Ovary (tissue), 9 donors: ENCODE data around the gene OSBPL2. TPM values are rescaled to one million over a fixed set of nuclear protein-coding genes. Genes with fewer than 3 reads are reported as not detected.

Experiments used
- DNase-seq, 5 donors: peaks; one replicate each; pipeline ENCODE4 v3.0.0-alpha.2; 2019 to 2020
- H3K27ac ChIP-seq, 2 donors: fragments of 200-600 bp; one replicate each; pipeline versions ENCODE4 v1.5.1 to v1.8.0; 2019 to 2022
- H3K27me3 ChIP-seq: fragments of 200-600 bp; one replicate; pipeline ENCODE4 v1.8.0; 2022
- H3K36me3 ChIP-seq: fragments of 200-600 bp; sonication (generic); one replicate; pipeline ENCODE4 v1.5.1; 2019
- H3K4me1 ChIP-seq: one replicate; pipeline ENCODE4 v1.8.1; 2013; ENCODE audit warnings: mild to moderate bottlenecking, moderate library complexity; ENCODE audit not compliant: insufficient read depth
- H3K4me3 ChIP-seq: fragments of 200-600 bp; sonication (generic); one replicate; pipeline ENCODE4 v1.5.1; 2017
- H3K9me3 ChIP-seq, 2 donors: fragments of 200-600 bp in 1 of 2; sonication (generic) in 1 of 2; one replicate each; pipeline versions ENCODE4 v1.5.1 to v1.8.1; 2013 to 2019; ENCODE audit warnings: mild to moderate bottlenecking in 1 of 2, moderate library complexity in 1 of 2
- EP300 ChIP-seq: sonication (generic); formaldehyde crosslinking; IDR thresholded peaks from one replicate; pipeline ENCODE4 v1.6.1; 2017; ENCODE audit warnings: antibody characterized with exemption
- POLR2A ChIP-seq: fragments of 450-650 bp; IDR thresholded peaks from one replicate; pipeline ENCODE4 v1.6.1; 2017; ENCODE audit warnings: antibody characterized with exemption, mild to moderate bottlenecking, moderate library complexity
- WGBS, 3 donors: extraction: QIAGEN DNeasy Blood & Tissue Kit in 1 of 3; methylation state at CpG; one replicate each; pipeline versions ENCODE4 v1.1.5 to v1.1.7; 2013 to 2017; 5-methylcytosine and 5-hydroxymethylcytosine counted together
- intact Hi-C, 4 donors: fragments of 100-400 bp; cut with DNase I; formaldehyde crosslinking; loops; one replicate each; pipeline versions ENCODE4 v1.11.0 to v1.15.1; 2022 to 2023
- polyA plus RNA-seq, 2 donors: library from polyadenylated mRNA; stranded (reverse); fragments of 200-250 nt in 1 of 2; fragments of 350-450 nt in 1 of 2; fragmentation: Illumina TruSeq in 1 of 2; extraction: RNeasy Lipid Tissue Mini Kit (QIAGEN cat#74804) in 1 of 2; gene quantifications; one replicate each; pipeline ENCODE4 v1.2.3, GENCODE V29; 2013 to 2014
- total RNA-seq, 7 donors: library from RNA; depleted of rRNA in 2 of 7; stranded (reverse); fragments of >200 nt in 2 of 7; fragmentation: NEBNext Ultra II Directional in 3 of 7; extraction: Animal tissue kit (Norgen Biotek cat#: 25700) in 3 of 7; gene quantifications; one replicate each; pipeline versions ENCODE4 v1.1.0 to v1.2.4, GENCODE V29; 2016 to 2023
- TF ChIP-seq, protein P1 (sequence below), 3 donors: fragments of 450-650 bp in 2 of 3; fragments of 200-600 bp in 1 of 3; IDR thresholded peaks; one replicate each; pipeline versions ENCODE4 v1.5.1 to v1.8.0; 2016 to 2022; ENCODE audit warnings: antibody characterized with exemption in 3 of 3, mild to moderate bottlenecking in 1 of 3
- donor health status: DM: no; HTN: no; CAD: no; lungs with moderate emphysema.
- donor health status: DM: no; HTN: no; CAD: no.
- donor health status: Bipolar disorder and iron deficiency.
- donor health status: DM: yes; HTN: yes; CAD: no.
- donor health status: DM: no; HTN: no; CAD: no.
- donor health status: DM: yes; HTN: yes; CAD: no.

The OSBPL2 gene
- total and polyA plus RNA-seq, 9 donors: 14.2 to 42.2 (median 34.4) TPM

DNA sequence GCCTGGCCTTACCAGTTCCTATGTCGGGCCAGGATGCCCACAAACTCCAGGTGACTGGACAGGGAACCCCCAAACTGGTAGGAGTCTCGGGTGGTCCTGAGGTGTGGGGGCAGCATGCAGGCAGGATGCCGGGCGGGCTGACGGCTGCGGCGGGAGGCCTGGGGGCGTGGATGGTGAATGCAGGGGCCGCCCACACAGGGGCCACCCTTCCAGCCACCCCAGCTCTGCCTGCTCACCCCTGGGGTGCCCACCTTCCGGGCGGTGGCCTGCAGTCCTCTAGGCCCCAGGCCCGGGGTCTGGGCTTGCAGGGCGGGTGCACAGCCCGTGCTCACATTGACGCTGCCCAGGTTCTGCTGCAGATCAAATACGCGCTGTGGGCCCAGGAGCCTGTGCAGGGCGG is 72.8 kb downstream of the OSBPL2 start:
- no peak overlapping the region for H3K4me3 ChIP-seq
- H3K27ac ChIP-seq: peak overlapping the region in 1 of 2 donors; percentile 77
- H3K36me3 ChIP-seq: no peaks in the 10 kb centered on the region
- intact Hi-C loops: loop anchor here in 1 of 4 donors (5.0 kb wide), 1 partner anchor 71 kb away; no protein-coding TSS in a partner anchor
- TF ChIP-seq EP300 (no peak), POLR2A (no peak)
- TF ChIP-seq, protein P1, sequence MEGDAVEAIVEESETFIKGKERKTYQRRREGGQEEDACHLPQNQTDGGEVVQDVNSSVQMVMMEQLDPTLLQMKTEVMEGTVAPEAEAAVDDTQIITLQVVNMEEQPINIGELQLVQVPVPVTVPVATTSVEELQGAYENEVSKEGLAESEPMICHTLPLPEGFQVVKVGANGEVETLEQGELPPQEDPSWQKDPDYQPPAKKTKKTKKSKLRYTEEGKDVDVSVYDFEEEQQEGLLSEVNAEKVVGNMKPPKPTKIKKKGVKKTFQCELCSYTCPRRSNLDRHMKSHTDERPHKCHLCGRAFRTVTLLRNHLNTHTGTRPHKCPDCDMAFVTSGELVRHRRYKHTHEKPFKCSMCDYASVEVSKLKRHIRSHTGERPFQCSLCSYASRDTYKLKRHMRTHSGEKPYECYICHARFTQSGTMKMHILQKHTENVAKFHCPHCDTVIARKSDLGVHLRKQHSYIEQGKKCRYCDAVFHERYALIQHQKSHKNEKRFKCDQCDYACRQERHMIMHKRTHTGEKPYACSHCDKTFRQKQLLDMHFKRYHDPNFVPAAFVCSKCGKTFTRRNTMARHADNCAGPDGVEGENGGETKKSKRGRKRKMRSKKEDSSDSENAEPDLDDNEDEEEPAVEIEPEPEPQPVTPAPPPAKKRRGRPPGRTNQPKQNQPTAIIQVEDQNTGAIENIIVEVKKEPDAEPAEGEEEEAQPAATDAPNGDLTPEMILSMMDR (IDR thresholded peaks at IDR 0.05): no peak
- no peaks in the 10 kb centered on the region for H3K4me1 ChIP-seq
- H3K27me3 ChIP-seq: no peaks in the 10 kb centered on the region
- 84 to 88% (median 85%) methylated on average over 18 of the region's 18 CpGs for WGBS, 3 donors
- H3K9me3 ChIP-seq: no peaks in the 10 kb centered on the region
- DNase-seq: no peak

DNA sequence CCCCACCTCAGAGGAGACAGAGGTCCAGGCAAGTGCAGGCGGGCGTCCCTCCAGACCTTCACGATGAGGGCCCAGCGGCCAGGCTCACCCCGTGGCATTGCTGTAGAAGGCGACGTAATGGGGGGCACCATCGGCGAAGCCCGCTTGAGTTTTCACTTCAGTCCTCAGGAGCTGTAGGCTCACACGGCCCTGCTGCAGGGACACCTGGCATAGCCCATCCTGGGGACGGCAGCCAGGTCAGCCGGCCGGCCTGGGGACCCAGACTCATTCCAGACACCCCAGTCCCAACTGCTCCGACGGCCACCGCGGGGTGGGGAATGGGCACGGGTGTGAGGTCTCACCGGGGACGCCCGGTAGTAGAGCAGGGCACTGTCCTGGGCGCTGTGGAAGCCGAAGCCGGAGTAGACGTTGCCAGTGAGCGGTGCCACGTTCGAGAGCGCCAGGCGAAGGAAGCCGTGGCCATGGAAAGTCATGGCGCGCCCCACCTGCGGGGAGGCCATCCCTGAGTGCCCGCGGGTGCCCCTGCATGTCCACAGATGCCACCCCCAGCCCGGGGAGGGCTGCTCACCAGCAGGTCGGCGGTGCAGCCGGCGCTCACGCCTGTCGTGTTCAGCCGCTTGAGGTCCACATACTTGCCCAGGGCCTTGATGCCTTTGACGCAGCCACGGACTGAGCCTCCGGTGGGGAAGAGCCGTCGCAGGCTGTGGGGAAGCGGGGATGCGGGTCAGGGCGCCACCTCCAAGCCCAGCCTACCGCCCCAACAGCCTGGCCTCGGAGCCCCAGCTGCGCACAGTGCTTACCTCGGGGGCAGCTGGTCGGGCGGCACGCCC is 73.7 kb downstream of the OSBPL2 start:
- TF ChIP-seq POLR2A: no peak
- no peak for TF ChIP-seq EP300
- TF ChIP-seq, protein P1 (IDR thresholded peaks at IDR 0.05): no peak
- Histone ChIP-seq H3K4me1 (peaks cover 1% of the 10 kb centered on the region), H3K4me3 (no peak overlapping the region), H3K27ac (no peak overlapping the region), H3K27me3 (no peaks in the 10 kb centered on the region), H3K36me3 (no peaks in the 10 kb centered on the region), H3K9me3 (no peaks in the 10 kb centered on the region)
- intact Hi-C loops: loop anchor here in 1 of 4 donors (5.0 kb wide), 1 partner anchor 70 kb away; no protein-coding TSS in a partner anchor
- no peak for DNase-seq
- WGBS, 3 donors: 92 to 95% (median 93%) methylated on average over 47 to 60 of the region's 60 CpGs

DNA sequence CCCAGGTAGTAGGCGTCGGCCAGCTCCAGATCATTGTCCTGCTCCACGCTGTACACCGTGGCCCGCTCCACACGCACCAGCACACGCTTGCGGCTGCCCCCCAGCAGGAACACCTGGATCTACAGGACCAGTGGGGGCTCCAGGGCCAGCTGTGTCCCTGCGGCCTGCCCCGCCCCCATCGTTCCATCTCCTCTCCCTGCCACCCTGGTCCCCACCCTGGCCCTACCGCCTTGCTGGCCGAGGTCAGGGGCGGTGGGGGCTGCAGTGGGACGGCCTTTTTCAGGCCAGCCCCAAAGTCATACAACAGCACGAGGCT is 74.3 kb downstream of the OSBPL2 start:
- H3K27me3 ChIP-seq: no peaks in the 10 kb centered on the region
- WGBS, 3 donors: 87 to 93% (median 90%) methylated on average over 16 of the region's 16 CpGs
- H3K4me3 ChIP-seq: no peak overlapping the region
- no peak for DNase-seq
- TF ChIP-seq POLR2A (no peak), EP300 (no peak)
- TF ChIP-seq, protein P1 (IDR thresholded peaks at IDR 0.05): no peak
- H3K4me1 ChIP-seq: peaks cover 3% of the 10 kb centered on the region
- H3K9me3 ChIP-seq: no peaks in the 10 kb centered on the region
- intact Hi-C loops: loop anchor here in 1 of 4 donors (5.0 kb wide), 1 partner anchor 70 kb away; no protein-coding TSS in a partner anchor
- no peak overlapping the region for H3K27ac ChIP-seq
- no peaks in the 10 kb centered on the region for H3K36me3 ChIP-seq

DNA sequence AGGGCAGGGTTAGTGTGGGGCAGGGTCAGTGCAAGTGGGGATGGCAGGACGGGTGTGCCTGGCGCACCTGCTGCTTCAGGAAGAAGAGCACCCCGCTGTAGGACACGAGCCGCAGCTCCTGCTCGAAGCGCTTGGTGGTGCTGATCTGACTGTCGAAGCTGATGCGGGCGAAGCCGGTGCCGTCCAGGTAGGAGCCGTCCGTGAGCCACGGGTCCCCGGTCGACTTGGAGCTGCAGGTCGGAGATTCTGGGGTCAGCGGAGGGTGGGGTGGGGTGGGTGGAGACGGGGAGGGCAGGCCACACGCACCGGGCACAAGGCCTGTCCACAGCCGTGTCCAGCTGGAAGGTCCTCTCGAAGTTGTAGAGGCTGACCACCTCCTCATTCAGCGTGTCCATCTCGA is 74.7 kb downstream of the OSBPL2 start:
- H3K27ac ChIP-seq: no peak overlapping the region
- no peak for DNase-seq
- H3K4me3 ChIP-seq: no peak overlapping the region
- 87 to 92% (median 90%) methylated on average over 25 to 26 of the region's 26 CpGs for WGBS, 3 donors
- peaks cover 3% of the 10 kb centered on the region for H3K4me1 ChIP-seq
- no peaks in the 10 kb centered on the region for H3K27me3 ChIP-seq
- H3K36me3 ChIP-seq: no peaks in the 10 kb centered on the region
- H3K9me3 ChIP-seq: no peaks in the 10 kb centered on the region
- TF ChIP-seq, protein P1 (IDR thresholded peaks at IDR 0.05): no peak
- no peak for TF ChIP-seq POLR2A
- no peak for TF ChIP-seq EP300
- intact Hi-C loops: loop anchor here in 1 of 4 donors (5.0 kb wide), 1 partner anchor 69 kb away; no protein-coding TSS in a partner anchor
